Fibroblast of skin of right biceps (primary cell): ENCODE measurements around the gene CHTF8.
"Not testable (repeated sequence)": the region's sequence is repeated elsewhere in the genome, so short reads cannot be mapped to it uniquely, and the experiment has no call there.

Experiments used
- DNase-seq: peaks from one replicate; pipeline ENCODE4 v3.0.0-alpha.2; 2013

The CHTF8 gene, protein sequence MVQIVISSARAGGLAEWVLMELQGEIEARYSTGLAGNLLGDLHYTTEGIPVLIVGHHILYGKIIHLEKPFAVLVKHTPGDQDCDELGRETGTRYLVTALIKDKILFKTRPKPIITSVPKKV

DNA sequence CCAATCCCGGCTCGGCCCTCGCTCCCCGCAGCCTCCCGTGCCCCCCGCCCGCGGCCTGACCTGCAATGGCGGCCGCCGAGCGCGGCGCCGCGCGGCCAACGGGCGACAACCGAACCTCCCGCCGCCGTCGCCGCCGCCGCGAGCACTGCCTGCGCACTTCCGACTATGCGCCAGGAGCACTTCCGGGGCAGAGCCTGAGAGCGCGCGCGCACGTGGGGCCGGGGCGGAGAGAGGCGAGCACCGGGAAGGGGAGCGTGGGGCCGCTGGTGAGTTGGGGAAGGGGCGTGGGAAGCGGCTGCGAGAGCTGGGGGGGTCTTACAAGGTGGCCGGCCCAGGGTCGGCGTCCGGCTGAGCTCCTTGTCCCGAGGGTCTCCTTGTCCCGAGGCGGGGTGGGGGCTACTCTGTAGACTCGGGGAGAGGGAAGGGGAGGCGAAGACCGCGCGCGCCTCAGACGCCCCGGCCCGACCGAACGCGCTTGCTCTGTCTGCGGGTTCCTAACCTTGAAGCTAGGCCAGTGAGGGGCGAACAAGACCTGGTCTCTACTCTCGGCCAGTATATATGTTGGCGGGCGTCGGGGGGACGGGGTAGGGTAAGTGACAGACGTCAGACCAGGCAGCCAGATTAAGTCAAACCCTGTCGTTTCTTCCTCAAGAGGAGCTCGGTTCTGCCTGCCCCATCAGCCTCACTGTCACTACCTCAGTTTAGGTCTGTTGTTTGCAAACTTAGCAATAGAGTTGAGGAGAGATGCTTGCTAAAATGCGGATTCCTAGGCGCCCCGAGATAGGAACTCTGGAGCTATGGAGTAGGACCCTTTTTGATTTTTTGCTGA lies at the start of gene CHTF8, which contains the start of gene UTP4:
Gene CHTF8, minus strand, starts transcription at position 165 of the 829 bp plus-strand sequence. CDS start 11,130 bp downstream, outside the sequence.
Gene UTP4, plus strand, starts transcription at position 226 of the 829 bp plus-strand sequence. CDS start 811 bp downstream, outside the sequence.
- DNase-seq: peak; percentile 82

DNA sequence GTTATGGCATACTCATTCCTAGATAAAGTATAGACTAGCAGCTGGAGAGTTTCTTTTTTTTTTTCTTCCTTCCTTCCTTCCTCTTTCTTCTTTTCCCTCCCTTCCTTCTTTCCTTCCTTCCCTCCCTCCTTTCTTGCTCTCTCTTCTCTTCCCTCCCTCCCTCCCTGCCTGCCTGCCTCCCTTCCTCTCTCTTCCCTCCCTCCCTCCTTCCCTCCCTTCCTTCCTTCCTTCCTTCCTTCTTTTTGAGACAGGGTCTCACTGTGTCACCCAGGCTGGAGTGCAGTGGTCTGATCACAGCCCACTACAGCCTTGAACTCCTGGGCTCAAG lies 47.6 kb upstream of the CHTF8 start:
- DNase-seq: no peak

DNA sequence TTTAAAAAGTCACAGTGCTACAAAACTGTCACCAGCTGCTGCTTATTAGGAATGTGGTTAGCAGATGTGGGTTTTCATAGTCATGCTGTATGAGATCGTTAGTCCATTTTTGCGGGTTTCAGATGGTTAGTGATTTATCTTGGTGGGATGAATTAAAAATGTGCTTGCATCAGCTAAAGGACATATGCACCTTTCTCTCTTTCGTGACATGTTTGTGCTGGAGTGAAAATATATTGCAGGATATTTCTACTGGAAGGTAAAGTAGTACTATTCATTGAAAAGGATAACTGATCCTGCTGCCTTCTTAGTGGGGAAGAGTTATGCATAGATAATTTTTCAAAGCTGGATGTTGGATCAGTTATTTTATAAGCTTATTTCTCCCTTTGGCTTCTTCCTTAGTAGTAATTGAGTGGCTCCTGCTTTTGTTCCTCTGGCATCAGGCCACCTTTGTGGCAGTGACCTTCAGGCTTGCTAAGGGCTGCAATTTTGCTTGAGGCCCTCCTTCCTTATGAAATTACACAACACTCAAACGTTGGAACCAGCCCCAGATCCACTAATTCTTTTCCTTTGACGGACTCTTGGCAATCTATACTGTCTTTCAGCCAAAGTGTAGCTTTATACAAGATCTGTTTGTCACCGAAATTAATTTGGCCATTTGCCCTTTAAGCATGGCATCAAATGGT lies 47.1 kb upstream of the CHTF8 start:
- peak; percentile 91 for DNase-seq

DNA sequence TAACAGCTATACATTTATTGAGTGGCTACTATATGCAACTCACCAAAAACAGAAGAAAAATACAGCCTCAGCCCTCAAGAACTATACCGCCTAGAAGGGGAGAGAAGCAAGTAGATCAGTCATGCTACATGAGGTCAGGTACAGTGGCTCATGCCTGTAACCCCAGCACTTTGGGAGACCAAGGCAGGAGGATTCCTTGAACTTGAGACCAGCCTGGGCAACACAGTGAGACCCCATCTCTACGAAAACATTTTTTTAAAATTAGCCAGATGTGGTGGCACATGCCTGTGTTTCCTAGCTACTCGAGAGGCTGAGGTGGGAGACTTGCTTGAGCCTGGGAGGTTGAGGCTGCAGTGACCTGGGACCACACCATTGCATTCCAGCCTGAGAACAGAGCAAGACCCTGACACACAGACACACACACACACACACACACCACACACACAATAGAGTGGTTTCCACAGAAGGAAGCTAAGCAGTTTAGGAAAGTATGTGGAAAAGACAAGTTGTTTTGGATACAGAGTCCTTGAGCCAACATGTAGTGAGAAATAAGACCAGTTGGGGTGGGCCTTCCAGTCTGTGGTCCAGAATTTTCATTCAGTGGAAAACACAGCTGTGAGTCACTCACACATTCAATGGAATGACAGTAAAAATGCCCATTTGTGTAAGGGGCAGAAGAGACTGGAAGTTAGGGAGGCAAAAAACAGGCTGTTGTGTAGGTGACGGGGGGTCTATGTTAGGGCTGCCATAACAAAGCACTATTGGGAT lies 43.8 kb upstream of the CHTF8 start:
- DNase-seq: peak; percentile 78

DNA sequence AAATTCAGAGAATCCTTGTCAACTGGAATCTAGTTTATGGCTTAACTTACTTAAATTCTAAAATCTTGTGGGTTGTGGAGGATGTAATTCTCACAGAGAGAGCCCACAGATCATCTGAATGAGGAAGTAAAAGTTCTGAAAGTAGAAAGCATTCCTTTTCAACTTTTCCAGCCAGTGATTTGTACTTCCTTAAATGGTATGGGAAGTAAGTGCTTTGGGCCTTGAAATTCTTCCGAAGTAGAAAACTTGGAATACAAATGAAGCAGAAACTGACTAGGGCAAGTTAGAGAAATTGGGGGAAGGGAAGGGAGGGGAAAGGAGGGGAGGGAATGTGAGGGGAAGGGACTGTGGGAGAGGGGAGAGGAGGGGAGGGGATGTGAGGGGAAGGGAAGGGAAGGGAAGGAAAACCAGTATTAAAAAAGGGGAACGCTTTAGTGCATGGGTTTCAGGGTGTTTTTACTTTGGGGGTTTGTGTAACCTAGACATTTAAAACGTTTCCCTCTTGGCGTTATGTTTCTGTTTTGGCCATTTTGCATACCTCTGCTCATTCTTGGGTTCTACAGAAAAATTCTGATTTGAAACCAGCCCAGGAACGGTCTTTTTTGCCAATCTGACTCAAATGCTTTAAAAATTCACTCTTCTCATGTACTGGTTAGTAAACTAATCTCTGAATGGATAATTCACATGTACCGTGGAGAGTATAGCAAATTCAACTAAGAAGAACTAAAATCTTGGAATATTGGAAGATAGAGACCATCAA lies 39.1 kb upstream of the CHTF8 start:
- peak; percentile 78 for DNase-seq

DNA sequence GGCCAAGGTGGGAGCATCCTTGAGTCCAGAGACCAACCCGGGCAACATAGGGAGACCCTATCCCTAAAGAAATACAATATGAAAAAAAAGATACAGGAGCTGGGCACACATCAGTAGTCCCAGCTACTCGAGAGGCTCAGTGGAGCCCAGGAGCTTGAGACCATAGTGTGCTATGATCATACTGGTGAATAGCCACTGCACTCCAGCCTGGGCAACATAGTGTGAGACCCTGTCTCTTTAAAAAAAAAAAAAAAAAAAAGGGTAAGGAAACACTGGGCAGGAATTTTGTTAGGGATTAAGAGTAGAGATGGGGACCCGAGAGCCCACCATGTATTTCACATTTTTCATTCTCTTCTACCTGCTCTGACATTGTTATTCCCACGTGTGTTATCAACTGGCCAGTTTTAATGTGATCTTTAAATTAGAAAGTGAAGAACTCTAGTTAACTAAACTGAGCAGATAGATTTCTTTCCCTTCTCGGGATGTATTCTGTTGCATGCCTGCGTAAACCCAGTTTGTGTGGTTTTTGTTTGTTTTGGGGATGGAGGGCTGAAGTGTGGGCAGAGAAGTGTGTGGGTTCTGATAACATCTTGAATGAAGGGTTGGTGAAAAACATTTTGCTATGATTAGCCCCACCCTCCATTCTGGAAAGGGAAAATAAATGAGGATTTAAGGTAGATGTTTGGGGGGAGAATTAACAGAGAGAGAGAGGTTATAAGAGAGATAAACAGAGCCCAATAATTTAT lies 37.4 kb upstream of the CHTF8 start:
- DNase-seq: no peak

DNA sequence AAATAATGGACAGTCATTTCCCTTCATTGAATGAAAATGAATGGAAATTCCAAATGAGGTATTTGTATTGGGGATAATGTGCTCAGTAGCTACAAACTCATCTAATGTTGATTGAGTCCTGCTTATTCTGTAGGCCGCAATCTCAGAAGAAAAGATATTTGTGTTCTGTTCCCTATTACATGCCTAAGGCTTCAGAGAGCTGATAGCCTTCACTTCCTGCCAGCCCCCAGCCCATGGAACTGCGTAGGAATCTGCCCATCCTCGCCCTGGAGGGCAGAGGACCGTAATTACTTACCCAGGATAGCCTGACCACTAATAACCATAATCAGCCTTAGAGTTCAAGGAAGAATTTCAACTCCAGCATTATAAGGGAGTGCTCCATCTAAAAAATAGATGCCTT lies 36.7 kb upstream of the CHTF8 start:
- DNase-seq: no peak

DNA sequence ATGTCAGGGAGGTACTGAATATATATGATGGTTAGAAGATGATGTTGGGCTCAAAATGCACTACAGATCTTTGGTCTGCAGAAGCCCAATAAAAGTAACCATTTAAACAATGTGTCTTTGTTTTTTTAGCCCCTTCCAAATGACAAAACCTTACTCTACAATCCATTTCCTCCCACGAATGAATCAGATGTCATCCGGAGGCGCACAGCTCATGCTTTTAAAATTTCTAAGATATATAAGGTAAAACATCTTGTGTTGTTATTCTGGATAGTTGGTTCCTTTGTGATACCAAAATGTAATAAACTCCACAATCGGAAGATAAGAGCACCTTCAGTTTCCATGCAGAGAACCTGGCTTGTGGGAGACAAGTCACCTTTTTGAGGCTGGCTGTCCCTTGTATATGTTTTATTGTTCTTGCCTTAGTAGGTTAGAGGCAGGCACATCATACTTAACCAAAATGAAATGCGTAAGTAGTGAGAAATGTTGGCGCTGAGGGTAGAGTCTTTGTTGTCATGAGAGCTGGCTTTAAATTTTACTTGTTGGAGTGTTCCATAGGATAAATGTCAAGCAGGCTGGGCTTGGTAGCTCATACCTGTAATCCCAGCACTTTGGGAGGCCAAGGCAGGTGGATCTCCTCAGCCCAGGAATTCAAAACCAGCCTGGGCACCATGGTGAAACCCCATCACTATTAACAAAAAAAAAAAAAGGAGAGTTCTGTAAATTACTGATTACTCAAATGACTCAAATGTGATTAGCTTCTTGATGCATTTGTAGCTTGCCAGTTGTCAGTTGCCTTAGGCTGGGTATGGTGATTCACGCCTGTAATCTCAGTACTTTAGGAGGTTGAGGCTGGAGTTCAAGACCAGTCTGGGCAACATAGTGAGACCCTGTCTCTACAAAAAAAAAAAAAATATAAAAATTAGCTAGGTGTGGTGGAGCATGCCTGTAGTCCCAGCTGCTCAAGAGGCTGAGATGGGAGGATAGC lies 34.9 kb upstream of the CHTF8 start:
- DNase-seq: peak; percentile 50

DNA sequence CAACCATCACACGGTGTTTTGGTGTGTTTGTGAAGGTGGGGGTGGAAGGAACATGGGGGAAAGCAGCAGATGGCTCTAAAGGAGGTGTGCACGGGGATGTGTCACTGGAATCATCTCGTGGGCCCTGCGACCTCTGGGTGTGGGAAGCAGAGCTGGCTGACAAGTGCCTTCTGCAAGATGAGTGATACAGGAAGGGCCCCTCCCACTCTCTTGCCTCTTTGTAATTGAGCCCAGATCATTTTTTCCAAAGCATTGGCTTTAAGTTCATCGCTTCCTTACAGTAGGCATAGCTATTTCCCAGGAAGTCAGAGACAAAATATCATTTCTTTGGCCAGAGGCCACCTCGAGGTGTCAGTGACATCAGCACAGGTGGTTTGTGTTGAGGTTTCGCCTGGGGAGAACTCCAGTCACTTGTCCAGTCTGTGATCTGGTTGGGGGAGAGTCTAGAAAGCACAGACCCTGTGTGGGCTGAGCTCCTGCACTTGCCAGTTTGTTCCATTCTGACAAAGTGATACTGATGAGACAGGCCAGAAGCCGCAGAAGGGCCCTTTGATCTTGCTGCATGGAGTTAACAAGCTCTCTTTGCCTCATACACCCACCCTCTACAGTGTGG lies 33.9 kb upstream of the CHTF8 start:
- peak; percentile 56 for DNase-seq

DNA sequence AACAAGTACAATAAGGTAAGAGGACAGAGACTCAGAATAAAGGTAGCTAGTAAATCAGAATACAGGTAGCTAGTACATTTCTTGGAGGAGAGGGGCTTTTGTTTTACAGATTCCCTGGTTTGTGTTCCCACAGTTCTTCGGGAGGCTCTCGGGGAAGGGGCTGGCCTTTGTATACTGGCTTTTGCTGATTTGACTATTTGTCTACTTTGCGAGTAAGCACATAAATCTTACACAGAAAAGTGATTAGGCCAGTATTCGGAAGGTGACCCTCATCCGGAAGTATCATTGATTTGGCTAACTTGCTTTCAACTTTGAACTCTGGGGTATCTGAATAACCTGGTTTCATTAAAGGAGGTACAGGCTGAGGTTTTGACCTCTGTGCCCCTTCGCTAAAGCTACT lies 33.2 kb upstream of the CHTF8 start:
- DNase-seq: no peak

DNA sequence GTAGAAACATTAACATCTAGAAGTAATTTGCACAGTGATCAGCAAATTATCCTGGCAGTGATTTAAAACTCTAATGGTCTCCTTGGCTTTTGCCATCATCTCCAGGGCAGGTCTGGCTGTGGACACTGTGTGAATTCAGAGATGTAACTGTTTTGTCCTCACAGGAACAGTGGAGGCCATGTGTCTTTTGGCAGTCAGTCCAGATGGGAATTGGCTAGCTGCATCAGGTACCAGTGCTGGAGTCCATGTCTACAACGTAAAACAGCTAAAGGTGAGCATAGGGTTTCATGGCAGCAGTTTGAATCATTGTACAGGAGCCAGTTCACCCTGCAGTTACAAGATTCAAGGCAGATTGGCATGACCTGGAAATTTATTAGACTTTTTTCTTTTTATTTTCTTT lies 27.8 kb upstream of the CHTF8 start:
- DNase-seq: no peak

DNA sequence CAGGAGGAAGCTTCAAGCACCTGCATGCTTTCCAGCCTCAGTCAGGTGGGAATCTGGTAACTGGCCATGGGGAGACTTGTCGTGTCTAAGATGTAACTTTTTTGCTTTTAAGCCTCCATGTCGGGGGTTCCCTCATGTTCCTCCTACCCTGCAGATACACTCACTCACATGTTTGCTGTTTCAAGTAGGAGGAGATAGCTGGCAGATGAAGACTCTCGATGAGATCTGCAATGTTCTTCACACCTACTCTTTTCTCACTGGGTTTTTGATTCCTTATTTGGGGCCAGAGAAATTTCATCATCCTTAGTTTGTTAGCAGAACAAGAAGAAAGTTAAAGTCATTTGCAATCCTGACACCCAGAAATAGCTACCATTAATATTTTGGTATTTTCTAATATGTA lies 24.8 kb upstream of the CHTF8 start:
- no peak for DNase-seq

DNA sequence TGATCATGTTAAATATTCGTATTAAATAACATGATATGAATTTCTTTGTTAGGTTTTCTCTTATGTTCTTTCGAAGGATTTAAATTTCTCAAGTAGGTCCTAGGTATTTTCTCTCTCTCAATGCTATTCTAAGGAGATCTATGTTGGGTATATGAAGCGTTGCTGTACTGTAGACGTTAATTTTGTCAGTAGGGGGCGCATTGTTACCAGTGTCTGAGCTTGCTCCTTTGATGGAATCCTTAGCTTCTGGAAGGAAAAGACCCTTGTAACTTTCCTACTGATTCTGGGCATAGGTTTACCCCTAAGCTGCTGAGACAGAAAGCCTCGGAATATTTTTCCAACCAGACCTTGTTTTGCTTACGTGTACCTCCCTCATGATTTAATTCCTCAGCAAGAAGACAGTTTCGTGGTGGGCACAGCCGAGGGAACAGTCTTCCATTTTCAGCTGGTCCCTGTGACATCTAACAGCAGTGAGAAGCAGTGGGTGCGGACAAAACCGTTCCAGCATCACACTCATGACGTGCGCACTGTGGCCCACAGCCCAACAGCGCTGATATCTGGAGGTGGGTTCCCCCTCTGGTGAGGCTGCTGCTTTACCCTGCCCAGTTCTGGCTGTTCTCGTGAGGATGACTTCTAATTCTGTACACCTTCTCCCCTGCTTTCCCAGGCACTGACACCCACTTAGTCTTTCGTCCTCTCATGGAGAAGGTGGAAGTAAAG lies 17.9 kb upstream of the CHTF8 start:
- DNase-seq: peak; percentile 76

DNA sequence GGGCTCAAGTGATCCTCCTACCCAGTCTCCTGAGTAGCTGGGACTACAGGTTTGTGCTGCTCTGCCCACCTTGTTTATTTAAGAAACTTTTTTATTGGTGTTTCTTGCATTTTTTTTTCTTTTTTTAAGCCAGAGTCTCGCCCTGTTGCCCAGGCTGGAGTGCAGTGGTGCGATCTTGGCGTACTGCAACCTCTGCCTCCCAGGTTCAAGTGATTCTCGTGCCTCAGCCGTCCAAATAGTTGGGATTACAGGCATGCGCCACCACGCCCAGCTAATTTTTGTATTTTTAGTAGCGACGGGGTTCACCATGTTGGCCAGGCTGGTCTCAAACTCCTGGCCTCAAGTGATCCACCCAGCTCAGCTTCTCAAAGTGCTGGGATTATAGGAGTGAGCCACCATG lies 17.2 kb upstream of the CHTF8 start:
- DNase-seq: not testable (repeated sequence)

DNA sequence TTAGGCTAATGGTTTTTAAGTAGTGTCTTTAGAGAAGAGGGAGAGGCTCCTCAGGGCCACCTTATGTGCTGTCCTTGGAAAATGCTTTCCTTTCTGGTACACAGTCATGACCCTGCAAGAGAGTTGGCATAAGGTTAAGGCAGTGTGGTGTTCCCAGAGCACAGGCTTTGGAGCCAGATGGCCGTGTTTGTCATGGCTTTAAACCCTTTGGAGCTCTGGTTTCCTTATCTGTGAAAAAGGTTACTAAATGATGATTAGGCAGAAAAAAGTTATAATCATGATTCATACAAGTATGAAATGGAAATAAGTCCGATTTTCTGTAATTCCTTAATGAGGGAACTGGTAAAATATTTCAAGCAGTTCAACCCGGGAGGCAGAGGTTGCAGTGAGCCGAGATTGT lies 13.3 kb upstream of the CHTF8 start:
- DNase-seq: no peak

DNA sequence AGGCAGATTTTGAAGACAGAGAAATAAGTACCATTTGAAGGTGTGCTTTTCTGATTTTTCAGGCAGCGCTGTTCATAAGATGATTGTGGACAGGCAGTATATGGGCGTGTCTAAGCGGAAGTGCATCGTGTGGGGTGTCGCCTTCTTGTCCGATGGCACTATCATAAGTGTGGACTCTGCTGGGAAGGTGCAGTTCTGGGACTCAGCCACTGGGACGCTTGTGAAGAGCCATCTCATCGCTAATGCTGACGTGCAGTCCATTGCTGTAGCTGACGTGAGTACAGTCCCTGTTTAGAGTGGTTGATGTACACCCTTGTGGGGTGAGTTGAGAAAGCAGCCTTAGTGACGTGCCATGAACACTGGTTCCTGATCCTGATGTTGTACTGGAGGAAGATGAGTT lies 10.7 kb upstream of the CHTF8 start:
- no peak for DNase-seq

DNA sequence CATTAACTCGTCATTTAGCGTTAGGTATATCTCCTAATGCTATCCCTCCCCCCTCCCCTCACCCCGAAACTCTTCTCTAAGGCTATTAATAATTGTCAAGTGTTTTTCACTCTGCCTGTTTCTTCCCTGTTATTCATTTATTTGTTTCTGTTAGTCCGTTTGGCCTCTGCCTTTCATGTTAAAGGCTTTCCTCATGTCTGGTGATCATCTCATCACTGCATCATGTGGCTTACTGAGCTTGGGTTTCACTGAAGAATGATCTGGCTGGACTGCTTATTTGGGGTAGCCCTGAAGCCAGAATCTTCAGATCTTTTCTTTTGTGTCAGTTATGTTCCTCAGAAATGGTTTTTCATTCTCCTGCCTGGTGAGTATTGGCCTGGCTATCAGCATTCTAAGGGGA lies 9.5 kb upstream of the CHTF8 start:
- DNase-seq: no peak

DNA sequence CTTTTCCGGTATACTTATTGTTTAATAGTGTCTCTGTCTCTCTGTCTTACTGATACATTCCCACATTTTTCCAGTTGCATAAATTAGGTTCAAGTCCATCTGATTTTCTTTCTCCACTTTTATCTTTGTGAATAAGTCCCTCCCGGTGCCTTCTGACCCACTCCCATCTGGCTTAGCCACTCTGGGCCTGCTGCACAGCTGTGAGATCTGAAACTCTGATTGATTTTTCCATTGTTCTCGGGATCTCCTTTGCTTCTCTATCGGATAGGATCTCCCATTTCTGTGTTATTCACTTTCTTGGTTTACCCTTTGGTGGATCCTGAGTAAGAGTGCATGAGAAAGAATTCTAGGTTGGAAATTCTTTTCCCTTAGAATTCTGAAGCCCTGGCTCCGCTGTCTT lies 8.6 kb upstream of the CHTF8 start:
- DNase-seq: no peak

DNA sequence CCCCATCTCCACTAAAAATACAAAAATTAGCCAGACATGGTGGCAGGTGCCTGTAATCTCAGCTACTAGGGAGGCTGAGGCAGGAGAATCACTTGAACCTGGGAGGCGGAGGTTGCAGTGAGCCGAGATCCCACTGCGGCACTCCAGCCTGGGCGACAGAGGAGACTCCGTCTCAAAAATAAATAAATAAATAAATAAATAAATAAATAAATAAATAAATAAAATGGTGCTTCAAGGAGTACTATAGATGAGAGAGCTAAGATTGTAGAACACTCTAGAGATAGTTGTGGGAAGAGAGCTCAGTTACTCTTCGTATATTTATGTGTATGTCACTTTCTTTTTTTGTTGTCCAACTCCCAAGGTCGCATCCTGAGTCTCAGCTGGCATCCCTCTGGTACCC lies 7.1 kb upstream of the CHTF8 start:
- not testable (repeated sequence) for DNase-seq
